ENCODE results near the gene CHURC1.

Gene CHURC1

DNA sequence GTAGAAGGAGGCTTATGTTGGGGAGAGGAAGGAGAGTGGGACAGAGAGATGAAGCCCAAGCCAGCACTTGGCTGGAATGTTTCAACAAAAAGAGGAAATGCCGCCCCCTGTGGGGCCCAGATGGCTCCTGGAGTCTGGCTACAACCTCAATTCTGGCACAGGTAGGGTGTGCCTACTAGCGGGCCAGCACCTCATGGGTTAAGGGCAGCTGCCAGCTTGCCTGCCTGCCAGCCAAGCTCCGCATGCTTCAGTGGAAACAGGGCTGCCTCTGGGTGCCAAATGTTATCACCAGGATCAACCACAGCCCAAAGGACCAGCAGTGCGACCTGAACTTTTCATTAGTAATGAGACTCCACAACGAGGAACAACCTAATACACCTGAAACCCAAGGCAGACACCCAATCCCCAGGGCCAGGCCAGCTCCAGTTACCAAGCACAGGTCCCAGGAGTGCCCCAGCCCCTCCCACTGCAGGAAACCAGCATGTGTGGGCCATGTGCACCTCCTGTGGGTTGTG, 46.6 kb downstream of the CHURC1 start:
- DNase-seq = no peak

DNA sequence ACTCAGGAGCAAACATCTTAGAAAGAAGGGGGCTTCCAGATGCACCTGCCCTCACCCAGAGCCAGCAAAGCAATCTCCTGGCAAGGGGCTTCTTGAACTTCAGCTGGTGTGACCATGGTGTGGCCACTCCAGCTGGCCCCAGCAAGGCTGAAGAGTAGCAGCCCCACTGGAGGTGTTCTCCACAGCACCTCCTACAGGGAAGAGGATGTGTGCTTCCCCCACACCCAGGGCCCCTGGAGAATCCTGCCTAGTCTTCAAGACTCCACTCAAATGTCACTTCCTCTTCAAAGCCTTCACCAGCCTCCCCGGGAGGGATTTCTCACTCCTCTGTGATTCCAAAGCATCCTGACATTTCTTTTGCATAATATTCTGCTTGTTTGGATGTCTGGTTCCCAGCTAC, 49.4 kb downstream of the CHURC1 start:
- DNase-seq = no peak

DNA sequence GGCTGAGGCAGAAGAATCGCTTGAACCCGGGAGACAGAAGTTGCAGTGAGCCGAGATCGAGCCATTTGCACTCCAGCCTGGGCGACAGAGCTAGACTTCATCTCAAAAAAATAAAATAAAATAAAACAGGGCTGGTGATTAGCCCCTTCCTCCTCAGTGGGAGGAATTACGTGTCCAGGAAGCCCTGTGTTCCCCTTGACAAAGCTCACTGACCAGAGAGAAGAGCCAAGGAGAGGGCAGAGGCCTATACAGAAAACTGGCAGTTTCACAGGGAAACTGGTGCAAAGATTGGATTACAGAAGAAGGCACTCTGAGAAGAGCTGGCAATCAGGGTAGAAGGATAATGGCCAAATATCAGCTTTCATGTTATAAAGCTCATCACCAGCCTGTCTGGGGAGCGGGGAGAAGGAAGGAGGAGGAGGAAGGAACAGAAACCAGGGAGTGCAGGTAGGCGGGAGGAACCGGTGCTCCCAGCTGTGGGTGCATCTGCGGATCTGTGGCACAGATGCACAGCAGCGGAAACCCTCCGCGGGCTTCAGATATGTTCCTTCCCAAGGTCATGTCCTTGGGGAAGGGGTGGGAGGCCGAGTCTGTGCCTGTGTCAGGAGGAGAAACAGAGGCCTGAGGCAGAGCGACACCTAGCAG, 51.2 kb downstream of the CHURC1 start:
- no peak for DNase-seq

DNA sequence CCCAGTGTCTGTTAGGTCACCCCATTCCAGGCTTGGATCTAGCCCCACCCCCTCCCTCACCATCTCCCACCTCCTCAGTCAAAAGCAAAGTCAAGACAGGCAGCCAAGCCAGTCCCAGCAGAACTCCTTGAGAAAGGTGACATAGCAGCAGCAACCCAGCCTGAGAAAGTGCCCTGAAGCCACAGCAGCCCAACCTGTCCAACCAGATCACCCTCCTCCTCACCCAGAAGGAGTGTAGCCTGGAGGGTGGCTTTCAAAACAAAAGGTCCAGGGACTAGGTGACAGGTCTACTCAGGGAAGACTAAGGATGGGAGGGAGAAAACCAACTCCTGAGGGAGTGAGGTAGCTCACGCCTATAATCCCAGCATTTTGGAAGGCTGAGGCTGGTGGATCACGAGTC, 52.7 kb downstream of the CHURC1 start:
- DNase-seq = no peak

DNA sequence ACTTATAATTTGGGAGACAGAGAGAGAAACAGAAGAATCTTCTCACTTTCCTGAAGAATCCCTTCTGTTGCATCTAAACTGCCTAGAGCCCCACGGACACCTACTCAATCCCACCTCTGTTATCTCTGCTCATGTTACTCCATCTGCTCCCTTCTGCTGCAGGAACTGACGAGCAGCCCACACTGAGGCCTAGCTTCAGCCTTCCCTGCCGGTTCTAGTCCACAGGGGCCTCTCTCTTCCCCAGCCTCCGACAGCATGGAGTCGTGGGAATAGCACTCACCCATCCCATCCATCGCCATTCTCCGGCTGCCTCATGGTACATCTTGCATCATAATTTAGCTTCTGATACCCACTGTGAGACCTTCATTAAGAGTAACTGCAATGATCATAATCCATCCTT, 53.9 kb downstream of the CHURC1 start:
- DNase-seq = no peak

DNA sequence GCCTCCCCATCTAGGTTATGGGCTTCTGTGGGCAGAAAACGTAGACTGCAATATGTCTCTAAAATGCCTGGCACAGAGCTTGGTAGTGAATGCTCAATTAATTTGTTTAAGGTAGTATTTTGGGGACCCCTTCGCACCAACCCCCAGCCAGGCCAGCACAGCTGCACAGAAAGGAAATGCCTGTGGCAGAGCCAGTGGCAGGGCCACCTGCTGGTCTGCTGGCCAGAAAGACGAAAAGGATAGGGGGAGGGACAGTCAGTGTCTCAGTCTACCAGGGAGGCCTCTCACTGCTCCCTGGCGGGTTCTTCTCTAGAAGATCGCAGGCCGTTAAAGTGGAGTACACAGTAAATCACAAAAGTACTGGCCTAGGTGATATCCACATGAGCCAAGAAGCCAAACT, 54.4 kb downstream of the CHURC1 start:
- no peak for DNase-seq

DNA sequence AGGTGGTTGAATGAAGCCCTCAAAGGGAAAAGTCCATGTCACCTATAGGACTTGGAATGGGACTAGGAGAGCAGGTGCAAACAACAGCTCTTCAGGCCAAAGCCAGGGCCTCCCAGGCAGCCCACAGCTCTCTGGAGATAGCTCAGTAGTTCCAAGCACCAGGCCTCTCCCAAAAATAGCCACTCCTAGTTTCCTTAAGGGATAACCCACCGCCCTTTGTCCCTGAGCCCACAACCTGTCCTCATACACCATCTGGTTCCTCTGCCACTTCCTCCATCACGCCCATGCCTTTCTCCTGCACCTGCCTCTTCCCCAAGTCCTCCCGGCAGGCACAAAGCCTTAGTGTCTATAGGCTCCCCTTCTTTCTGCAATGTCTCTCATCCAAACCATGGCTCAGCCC, 55.8 kb downstream of the CHURC1 start:
- DNase-seq = no peak

DNA sequence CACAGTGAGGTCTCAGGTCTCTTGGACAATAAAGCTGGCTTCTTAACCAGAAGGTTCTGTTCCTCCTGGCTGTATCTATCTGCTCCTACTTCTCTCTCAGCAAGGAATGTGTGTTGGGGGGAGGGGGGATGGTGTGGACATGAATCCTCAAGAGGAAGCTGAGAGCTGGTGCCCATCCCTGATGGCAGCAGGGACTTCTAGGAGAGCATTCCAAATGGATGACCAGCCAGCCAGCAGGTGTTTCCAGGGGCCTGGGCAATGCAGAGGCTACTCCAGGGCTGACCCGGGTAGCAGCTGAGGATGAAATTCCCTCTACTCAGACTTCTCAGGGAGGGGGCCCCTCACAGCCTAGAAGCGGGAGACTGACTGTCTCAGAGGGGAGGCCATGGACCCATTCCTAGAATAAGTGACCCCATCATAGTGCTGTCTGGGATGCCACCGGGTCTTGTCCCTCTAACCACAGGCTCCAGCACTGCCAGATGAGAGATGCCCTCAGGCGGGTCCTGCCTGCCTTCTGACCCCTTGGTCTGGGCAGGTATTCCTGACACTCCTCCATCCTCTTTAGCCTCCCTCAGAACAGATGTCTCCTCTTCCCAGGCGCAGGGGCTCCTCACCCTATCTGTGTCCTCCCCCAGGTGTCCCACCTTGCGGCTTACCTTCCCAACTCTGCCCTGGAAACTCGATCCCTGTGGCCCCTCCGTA, 56.7 kb downstream of the CHURC1 start:
- DNase-seq = no peak

DNA sequence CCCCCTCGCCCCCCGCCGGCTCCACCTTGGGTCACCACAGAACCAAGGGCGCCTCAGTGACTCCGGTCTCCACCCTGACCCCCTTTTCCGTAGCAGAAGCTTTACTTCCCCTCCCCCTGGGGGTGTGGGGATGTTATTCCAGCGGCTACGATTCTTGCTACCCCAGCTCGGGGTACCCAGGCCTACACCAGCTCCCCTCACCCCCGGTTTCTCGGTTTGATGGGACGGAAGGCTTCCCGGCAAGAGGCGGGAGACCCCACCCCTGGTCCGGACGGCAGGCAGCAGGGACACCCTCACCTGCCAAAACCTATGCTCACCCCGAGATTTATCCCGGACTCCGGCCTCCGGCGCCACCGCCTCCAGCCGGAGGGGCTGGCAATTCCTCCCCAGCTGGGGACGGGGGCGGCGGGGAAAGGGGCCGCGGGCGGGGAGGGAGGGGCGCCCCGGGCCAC, 57.3 kb downstream of the CHURC1 start:
- no peak for DNase-seq

DNA sequence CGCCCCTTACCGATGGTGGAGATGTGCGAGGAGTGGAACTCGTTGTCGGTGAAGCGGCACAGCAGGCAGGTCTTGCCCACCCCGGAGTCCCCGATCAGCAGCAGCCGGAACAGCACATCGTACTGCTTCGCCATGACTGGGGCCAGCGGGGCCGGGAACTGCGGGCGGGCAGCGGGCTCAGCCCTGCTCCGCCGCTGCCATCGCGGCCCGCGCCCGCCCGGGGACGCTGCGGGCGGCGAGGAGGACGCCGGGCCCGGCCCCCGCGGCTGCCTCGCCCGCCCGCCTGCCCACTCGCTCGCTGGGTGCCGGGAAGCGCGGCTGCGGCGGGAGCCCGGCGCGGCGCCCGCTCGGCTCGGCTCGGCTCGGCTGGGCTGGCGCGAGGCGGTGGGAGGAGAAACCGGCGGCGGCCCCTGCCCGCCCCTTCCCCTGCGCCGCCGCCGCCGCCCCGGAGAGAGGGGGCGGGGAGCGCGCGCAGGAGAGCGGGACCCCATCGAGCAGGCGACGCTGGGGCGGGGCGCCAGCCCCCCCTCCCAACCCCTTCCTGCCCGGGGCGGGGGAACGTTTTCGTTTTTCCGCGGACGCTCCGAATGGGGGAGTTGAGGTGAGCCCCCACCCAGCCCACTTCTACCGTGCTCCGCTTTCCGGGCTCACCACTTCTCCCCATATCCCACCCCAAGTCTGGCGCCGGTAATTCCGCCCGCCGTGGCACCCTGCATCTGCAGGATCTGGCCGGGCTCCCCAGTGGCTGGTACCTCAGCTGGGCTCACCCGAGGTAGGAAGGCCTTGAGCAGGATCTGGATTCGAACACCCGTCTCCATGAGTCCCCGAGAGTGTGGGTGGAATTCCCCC, 57.9 kb downstream of the CHURC1 start, which contains the start of gene RAB15:
Gene RAB15 (minus strand): TSS at position 394 of the 849 bp plus-strand sequence. CDS start 260 bp downstream, at position 134.
- DNase-seq = peak; percentile 32

DNA sequence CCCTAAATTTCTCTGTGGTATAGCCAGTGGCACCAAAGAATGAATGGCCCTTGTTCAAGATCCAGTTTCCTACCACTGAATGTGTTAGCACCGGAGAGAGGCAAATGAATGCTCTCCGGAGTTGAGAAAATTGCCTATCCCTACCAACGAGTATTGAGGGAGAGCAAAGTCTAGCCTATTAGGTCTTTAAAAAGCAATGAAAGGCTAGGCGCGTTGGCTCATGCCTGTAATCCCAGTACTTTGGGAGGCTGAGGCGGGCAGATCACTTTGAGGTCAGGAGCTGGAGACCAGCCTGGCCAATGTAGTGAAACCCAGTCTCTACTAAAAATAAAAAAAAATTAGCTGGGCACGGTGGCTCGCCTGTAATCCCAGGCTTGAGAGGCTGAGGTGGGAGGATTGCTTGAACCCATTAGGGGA, 58.8 kb downstream of the CHURC1 start:
- DNase-seq = no peak

DNA sequence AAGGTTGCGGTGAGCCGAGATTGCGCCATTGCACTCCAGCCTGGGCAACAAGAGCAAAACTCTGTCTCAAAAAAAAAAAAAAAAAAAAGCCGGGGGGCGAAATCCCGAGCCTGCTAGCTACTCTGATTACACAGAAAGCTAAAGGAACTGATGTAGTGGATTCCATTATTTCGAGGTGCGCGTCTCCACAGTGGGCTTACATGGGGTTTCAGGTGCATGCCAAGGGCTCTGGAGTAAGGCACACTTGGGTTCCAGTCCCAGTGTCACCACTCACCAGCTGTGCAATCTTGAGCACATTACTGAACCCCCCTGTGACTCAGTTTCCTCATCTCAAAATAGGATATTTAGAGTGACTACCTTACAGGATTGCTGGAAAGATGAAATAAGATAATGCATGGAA, 59.6 kb downstream of the CHURC1 start:
- no peak for DNase-seq

DNA sequence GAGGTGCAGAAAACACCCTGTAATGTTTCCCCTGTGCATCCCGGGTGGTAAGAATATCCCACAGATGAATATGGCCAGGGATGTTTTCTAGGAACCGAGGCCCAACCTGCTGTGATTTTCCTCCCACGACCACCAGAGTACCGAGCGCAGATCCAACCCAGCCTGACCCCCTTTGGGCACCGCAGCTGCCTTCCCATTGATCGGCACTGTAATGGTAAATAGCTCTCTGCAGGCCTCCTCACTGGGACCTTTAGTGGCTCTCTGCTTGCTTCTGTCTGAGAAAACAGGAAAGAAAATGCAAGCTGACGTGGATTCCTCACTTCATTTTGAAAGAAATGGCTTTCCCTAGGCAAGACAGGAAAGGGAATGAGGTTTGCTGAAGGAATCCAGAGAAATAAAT, 60.3 kb downstream of the CHURC1 start:
- DNase-seq = no peak

DNA sequence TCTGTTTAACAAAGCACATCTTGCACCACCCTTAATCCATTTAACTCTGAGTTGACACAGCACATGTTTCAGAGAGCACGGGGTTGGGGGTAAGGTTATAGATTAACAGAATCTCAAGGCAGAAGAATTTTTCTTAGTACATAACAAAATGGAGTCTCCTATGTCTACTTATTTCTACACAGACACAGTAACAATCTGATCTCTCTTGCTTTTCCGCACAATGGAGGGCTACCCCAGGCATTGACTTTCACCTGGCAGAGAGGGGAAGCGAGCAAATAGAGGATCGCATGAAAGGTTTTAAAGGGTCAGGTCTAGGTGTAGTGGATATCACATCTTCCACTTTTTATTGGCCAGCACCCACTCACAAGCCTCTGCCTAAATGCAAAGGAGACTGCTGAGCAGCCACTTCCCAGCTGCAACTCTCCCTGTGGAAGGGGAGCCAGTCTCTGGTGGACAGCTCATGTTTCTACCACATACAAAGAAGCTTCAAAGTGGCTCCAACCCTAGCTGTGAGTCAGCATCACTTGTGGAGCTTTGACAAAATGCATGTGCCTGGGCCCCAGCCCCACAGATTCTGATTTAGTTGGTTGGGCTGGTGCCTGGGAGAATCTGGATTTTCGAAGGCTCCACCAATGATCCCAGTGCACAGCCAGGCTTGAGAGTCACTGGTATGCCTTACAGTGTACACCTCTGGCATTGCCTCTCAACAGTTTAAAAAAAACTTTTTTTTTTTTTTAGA, 65.2 kb downstream of the CHURC1 start:
- no peak for DNase-seq

DNA sequence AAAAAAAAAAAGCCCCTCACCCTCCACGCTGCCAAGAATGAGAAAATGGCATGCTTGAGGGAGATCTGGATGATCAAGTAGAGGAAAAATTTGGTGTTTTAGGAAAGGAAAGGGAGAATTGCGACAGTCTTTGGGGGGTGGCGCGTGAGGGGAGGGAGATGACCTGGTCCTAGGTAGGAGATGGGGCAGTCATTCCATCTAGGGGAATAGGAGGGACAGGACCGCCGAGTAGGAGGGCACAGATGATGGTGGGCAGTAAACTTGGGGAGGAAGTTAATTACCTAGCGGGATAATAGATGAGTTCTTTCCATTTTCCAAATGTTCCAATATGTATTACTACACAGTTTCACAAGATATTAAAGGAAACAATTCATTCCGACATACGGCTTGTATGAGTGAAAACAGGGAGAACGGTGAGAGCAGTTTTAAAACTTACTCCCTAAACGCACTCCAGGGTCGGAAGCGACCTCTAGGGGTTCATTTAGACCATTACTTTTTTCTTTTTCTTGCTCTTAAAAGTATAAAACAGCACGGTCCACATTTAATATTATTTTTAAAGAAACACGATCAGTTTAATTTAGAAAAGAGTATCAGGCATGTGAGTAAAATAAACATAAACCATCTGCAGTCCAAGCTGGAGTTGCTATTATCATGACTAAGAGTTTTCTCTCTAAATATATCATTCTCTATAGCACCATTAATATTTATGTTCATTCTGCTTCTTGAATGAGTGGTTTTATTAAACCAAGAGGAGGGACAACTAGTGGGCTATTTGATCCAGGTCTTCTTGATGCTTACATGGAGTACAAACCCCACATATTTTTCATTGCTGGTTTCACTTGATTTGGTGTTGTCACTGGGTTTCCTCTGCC, 69.4 kb downstream of the CHURC1 start:
- no peak for DNase-seq
